GM18858 (cell line): Measurements from ENCODE around the gene SCAI.
"Not testable (repeated sequence)": the region's sequence is repeated elsewhere in the genome, so short reads cannot be mapped to it uniquely, and the experiment has no call there.

Experiments used
- ATAC-seq: cut with Tn5 transposase; IDR thresholded peaks from one replicate; pipeline ENCODE4 v1.9.1; 2021; ENCODE audit not compliant: unreplicated experiment

SCAI gene

DNA sequence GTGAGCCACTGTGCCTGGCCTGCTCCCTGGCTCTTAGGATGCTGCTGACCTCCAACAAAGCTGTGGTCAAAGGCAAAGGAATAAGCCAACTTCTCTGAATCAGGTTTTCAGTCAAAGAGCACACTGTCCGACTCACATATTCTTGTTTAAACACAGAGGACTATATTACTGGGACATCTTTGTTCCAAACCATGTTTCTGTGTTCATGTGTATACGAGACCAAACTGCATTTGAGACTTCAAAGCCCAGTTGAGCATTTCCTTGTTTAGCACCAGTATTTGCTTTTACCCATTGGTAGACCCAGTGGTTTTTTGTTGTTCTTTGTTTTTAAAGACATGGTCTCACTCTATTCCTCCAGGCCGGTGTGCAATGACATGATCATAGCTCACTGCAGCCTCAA, 100.2 kb downstream of the SCAI start:
- no peak for ATAC-seq

DNA sequence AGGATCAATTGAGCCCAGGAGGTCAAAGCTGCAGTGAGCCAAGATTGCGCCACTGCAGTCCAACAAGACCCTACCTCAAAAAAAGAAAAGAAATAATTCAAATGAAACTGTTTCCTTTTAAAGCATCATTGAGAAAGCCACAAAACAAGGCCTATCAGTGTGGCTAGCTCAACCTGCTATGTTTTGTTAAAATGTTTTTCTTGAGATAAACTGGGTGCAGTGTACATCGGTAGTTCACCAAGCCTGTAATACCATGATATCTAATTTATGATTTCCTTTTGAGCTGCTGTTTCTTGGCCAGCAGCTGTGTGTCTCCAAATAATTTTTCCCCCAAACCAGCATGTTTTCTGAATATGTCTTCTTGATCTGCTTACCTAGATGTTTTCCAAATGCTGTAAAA, 105.2 kb downstream of the SCAI start:
- ATAC-seq: no peak

DNA sequence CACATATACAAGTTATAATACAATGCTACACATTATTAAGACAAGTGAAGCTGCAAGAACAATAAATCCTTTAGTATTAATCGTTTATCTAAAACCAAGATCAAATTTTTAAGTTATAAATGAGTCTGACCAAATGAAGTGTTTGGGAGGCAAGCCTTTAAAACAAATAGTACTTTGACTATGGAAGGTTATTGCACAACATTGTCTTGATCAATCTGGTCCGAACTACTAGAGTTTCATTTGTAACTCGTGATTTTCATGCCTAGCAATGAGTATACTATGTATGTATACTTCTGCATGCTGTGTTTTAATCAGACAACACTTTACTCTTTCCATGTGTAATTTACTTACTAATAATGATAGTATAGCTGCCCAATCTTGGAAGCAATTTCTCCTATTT, 115.3 kb downstream of the SCAI start:
- ATAC-seq: no peak

DNA sequence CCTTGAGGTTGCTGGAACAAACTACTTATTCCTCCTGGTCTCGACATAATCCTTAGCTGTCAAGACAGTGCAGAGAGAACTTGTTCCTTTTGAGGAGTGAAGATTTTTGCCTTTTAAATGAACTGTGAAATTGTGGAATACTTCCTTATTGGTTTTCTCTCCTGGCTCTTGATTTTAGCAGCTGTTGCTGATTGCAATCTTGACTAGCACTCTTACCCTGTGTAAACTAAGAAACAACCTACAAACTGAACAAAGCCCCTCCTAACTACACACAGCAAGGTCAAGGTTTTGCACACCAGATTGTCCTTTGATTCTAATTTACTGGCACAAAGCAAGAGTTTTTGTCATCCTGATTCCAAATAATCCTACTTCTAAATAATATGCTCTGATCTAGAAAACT, 118.4 kb downstream of the SCAI start:
- no peak for ATAC-seq

DNA sequence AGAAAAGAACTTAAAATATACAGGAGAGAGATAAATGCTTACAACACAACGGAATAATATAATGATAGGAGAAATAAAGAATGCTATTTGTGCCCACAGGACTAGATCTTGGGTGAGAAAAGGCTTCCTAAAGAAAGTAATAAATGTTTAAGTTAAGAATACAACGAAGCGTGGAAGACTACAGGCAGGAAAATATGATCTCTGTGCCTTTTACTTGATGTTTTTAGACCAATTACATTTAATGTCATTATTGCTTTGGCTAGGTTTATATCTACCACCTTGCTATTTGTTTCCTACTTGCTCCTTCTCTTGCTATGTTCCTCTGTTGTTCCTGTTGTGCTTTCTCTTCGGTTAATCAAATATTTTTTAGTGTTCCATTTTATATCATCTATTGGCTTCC, 122.3 kb downstream of the SCAI start:
- no peak for ATAC-seq

DNA sequence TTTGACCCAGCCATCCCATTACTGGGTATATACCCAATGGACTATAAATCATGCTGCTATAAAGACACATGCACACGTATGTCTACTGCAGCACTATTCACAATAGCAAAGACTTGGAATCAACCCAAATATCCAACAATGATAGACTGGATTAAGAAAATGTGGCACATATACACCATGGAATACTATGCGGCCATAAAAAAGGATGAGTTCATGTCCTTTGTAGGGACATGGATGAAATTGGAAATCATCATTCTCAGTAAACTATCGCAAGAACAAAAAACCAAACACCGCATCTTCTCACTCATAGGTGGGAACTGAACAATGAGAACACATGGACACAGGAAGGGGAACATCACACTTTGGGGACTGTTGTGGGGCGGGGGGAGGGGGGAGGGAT, 127.7 kb downstream of the SCAI start:
- ATAC-seq: not testable (repeated sequence)

DNA sequence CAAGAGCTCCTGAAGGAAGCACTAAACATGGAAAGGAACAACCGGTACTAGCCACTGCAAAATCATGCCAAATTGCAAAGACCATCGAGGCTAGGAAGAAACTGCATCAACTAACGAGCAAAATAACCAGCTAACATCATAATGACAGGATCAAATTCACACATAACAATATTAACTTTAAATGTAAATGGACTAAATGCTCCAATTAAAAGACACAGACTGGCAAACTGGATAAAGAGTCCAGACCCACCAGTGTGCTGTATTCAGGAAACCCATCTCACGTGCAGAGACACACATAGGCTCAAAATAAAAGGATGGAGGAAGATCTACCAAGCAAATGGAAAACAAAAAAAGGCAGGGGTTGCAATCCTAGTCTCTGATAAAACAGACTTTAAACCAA, 131.3 kb downstream of the SCAI start:
- not testable (repeated sequence) for ATAC-seq

DNA sequence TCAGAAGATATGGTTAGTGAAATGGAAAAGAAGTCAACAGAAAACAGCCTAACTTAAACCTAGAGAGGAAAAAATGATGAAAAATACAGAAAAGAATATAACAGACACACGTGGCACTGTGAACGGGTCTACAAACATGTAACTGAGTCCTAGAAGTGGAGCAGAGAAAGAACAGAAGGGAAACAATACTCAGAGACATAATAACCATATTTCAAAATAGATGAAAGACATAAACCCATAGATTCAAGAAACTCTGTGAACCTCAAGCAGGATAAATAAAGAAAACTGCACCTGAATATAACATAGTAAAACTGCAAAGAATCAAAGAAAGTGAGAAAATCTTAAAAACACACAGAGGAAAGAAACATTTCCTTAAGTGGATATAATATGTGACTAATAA, 134.7 kb downstream of the SCAI start:
- ATAC-seq: no peak

DNA sequence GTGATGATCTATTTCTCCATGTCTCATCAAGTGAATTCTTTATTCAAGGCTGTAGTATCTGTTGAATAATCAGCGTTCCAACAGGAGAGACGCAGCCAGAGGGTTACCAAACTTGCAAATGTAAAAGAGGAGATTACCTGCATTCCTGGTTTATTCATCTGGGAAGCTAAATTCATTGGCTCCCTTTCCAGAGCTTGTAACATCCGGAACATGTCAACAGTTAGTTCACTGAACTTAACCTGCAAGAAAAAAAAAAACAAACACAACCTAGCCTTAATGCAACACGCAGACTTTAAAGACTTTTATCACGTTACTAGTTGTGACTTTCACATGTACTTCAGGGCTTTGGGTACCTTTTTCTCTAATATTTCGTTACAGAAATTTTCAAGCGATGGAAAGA, 140.0 kb downstream of the SCAI start:
- ATAC-seq: no peak

DNA sequence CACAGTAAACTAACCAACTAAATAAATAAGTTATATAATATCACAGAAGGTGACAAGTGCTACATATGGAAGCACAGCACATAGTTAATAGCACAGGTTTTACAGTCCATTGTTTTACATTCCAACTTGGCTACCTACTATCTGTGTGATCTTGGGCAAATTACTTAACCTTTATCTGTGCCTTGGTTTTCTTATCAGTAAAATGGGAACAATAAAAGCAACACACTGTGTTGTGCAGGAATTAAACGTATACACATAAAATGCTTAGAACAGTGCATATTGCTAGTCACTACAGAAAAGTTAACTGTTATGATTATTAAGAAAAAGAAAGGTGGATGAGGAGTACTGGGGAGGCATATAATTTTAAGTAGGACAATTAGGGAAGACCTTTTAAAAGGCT, 159.6 kb downstream of the SCAI start:
- ATAC-seq: no peak

DNA sequence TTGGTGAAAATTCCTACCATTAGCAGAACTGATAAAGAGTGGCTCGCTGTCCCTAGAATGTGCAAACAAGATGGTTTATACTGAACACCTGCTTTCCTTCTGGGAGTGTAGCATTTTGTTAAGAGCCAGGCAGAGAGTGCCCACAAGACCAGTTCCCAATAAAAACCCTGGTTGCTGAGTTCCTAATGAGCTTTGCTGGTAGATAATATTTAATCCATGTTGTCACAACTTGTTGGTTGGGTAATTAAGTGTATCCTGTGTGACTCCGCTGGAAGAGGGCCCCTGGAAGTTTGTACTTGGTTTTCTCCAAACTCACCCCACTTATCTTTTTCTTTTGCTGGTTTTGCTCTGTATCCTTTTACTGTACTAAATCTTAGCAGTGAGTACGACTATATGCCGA, 162.9 kb downstream of the SCAI start:
- ATAC-seq: no peak

DNA sequence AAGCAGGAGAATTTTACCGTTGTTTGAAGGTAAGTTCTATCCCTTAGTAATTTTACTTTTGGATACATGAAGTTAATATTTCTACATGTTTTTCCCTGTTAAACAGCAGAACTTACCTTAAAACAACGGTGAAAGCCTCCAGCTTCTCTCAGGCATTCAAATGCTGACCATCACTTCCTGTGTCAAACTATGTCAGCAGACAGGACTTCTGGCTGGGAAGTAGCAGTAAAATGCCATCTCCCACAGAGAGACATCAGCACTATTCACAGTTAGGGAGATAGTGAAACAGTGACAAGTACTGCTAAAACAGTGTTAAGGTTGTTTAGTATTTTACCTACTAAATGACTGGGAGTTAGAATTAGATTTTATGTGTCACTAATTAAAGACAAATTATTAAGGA, 168.2 kb downstream of the SCAI start:
- no peak for ATAC-seq

DNA sequence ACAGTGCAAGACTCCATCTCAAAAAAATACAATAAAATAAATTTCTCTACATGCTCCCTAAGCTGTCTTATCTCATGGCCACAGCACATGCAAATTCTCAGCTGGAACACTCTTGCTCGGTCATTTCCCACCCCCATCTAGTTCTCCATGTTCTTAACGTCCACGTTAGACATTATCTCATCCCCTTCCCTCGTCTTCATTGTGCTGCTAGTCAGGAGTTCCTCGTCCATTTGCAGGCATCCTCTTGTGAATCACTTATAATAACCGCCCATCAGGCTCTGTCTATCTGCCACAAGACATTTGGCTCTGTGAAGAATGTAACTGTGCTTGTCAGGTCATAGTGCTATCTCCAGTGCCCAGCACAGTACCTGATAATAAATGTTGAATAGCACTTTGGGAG, 169.5 kb downstream of the SCAI start:
- ATAC-seq: no peak

DNA sequence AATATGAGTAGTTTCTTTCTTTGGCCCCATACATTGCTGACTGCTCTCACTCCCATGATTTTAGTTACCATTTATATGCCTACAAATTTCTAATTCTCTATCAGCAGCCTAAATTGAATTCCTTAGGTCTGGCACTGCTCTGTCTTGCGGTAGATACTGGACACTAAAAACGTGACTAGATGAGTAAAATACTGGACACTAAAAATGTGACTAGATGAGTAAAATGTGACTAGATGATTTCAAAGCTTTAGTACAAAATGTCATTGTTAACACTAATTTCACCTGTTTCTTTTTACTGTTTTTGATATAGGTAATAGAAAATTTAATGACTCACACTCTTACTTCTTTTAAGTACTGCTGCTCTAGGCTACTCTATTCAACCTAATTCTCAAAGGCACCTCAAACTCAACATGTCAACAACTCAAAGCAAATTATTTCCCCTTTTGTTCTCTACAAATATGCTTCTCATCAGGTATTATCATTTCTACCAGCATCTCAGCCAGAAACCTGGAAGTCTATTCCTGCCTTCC, 171.0 kb downstream of the SCAI start:
- ATAC-seq: no peak

DNA sequence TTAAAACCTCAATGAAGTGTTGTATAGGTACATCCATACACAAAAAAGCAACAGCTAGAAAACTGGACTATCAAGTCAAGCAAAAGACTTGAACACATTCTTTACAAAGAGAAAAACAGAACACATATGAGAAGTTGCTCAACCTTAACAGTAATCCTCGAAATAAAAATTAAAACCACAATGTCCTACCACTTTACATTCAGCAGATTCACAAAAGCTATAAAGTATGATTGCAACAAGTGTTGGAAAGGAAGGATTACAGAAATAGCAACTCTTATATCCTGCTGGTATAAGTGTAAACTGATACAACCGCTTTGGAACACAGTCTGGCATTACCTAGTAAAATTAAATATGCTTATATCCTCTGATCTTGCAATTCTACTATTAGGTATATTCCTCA, 173.9 kb downstream of the SCAI start:
- ATAC-seq: no peak

DNA sequence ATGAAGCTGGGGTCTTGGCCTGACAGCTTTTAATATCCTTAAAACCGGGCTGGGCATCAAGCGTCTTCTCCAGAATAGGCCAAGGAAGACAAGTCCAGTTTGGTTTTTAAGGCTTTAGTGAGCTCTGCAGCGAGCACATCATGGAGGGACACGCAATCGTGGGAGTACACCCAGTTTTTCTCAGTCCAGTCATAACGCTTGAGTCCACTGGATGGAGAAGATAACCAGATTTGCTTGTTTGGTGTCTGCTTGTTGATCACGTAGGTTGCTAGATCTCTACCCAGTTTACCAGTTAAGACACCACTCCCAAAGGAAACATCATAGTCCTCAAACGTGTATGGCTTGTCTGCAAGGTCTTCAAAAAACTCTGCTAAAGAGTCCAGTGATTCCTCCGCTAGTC, 175.1 kb downstream of the SCAI start:
- ATAC-seq: no peak

DNA sequence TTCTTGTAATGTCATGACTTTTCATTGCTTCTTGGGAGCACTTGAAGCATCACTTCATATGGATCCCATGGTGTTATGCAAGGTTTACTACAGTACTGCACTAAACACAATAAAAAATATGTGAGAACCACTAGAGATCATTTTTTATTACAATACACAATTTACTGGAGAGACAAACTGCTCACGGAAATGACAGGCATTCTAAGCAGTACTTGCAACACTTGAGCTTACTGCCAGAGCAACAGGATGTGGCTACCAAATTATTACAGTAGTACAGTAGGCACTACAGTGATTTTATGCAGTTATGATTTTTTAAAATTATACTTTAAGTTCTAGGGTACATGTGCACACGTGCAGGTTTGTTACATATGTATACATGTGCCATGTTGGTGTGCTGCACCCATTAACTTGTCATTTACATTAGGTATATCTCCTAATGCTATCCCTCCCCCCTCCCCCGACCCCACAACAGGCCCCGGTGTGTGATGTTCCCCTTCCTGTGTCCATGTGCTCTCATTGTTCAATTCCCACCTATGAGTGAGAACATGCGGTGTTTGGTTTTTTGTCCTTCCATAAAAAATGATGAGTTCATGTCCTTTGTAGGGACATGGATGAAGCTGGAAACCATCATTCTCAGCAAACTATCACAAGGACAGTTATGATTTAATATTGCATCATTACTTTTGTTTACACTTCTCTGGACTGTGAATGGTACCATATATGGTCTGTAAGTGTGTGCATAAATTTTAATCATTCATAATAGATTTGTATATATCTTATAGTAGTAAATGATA, 177.4 kb downstream of the SCAI start:
- not testable (repeated sequence) for ATAC-seq

DNA sequence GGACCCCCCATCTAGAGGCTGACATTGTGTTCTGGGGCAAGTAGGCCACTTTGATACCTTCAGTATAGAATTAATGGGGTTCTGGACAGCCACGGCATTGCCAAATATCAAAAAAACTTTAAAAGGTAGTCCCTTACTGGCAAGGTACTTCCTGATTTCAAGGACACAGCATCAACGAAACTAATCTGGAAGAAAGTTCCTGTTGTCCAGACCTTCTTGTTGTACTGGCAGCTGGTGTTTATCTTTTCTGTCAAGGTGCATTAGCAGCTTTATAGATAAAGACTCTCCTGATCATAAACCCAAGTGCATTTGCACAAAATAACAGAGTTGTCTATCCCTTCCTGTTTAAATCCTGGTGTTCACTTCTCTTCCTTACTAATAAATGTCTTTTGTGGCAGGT, 178.7 kb downstream of the SCAI start:
- no peak for ATAC-seq

DNA sequence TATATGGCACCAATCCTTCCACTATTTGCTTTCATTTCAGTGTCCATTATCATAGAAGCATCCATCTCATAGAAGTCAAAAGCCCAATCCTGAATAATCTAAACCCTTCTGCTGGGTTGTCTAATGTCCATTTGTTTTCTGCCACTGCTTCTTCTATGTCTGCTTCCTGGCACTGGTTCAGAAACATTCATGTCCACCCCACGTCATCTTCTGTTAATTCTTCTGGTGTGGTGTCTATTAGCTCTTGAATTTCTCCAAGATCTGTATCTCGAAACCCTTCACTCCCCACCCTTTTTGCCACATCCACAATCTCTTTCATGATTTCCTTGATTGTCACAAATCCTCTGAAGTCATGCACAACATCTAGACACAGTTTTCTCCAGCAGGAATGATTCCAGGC, 179.3 kb downstream of the SCAI start:
- ATAC-seq: no peak

DNA sequence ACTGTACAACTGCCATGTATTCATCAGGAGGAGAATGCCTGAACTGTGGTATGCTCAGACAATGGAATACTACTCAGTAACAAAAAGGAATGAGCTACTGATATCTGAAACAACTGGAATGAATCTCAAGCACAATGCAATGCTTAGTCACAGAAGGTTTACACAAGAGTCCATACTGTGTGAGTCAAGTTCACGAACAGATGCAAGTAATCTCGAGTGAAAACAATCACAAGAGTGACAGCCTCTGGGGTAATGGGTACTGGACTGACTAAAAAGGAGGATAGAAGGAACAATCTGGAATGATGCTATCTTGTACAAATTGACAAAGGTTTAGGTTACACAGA, 182.9 kb downstream of the SCAI start:
- no peak for ATAC-seq

DNA sequence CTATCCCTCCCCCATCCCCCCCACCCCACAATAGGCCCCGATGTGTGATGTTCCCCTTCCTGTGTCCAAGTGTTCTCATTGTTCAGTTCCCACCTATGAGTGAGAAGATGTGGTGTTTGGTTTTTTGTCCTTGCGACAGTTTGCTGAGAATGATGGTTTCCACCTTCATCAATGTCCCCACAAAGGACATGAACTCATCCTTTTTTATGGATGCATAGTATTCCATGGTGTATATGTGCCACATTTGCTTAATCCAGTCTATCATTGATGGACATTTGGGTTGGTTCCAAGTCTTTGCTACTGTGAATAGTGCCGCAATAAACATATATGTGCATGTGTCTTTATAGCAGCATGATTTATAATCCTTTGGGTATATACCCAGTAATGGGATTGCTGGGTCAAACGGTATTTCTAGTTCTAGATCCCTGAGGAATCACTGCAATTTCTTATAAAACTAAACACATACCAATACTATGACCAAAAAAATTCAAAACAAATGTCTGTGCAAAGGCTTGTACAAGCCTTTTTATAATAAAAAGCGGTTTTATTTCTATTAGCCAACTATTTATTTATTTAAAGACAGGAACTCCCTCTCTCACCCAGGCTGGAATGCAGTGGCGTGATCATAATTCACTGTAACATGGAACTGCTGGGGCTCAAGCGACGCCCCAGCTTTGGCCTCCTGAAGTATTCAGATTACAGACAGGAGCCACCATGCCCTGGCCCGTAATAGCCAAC, 183.5 kb downstream of the SCAI start:
- ATAC-seq: not testable (repeated sequence)

DNA sequence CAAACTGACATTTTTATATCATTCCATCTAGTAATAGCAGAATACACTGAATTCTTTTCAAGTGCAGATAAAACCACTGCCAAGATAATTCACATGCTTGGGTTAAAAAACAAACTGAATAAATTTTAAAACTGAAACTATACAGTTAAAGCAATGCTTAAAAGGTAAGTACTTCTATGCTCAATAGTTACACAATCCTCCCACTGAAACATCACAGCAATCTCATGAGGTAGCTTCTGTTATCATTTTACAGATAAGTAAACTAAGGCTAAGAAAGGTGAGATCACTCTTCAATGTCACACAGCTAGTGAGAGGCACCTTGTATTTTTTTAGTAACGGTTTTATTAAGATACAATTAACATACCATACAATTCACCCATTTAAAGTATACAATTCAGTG, 189.1 kb downstream of the SCAI start:
- no peak for ATAC-seq
